Hepatocyte (in vitro differentiated cells): Measurements from ENCODE around the gene FIZ1. TPM values are rescaled to one million over a fixed set of nuclear protein-coding genes. Genes with fewer than 3 reads are reported as not detected.

ENCODE experiments used
- DNase-seq: peaks from one replicate; pipeline ENCODE4 v3.0.0-alpha.2; 2016; ENCODE audit warnings: low spot score
- H2AFZ ChIP-seq: fragments of 200-600 bp; sonication (generic); 2 replicates; pipeline ENCODE4 v1.6.0; 2016; ENCODE audit warnings: antibody characterized with exemption, mild to moderate bottlenecking
- H3K27ac ChIP-seq: fragments of 200-600 bp; sonication (generic); 2 replicates; pipeline ENCODE4 v1.5.1; 2016; ENCODE audit warnings: mild to moderate bottlenecking
- H3K27me3 ChIP-seq: fragments of 200-600 bp; sonication (generic); 2 replicates; pipeline ENCODE4 v1.6.1; 2016
- H3K36me3 ChIP-seq: fragments of 200-600 bp; sonication (generic); replicated peaks from 2 replicates; pipeline ENCODE4 v1.5.1; 2016; ENCODE audit warnings: low read depth; ENCODE audit not compliant: insufficient read depth
- H3K4me1 ChIP-seq: fragments of 200-600 bp; sonication (generic); 2 replicates; pipeline ENCODE4 v1.5.1; 2016; ENCODE audit warnings: mild to moderate bottlenecking, moderate library complexity; ENCODE audit not compliant: insufficient read depth
- H3K4me2 ChIP-seq: fragments of 200-600 bp; sonication (generic); 2 replicates; pipeline ENCODE4 v1.6.0; 2016
- H3K4me3 ChIP-seq: fragments of 200-600 bp; sonication (generic); 2 replicates; pipeline ENCODE4 v1.5.1; 2016; ENCODE audit warnings: mild to moderate bottlenecking
- H3K79me2 ChIP-seq: fragments of 200-600 bp; sonication (generic); 2 replicates; pipeline ENCODE4 v1.6.0; 2017; ENCODE audit warnings: mild to moderate bottlenecking
- H3K9me2 ChIP-seq: fragments of 200-600 bp; sonication (generic); replicated peaks from 2 replicates; pipeline ENCODE4 v1.6.0; 2017; ENCODE audit warnings: mild to moderate bottlenecking; ENCODE audit not compliant: insufficient read depth
- H3K9me3 ChIP-seq: fragments of 200-600 bp; sonication (generic); 2 replicates; pipeline ENCODE4 v1.5.1; 2016; ENCODE audit warnings: low read depth, mild to moderate bottlenecking
- H4K20me1 ChIP-seq: fragments of 200-600 bp; sonication (generic); 2 replicates; pipeline ENCODE4 v1.6.0; 2016; ENCODE audit warnings: mild to moderate bottlenecking; ENCODE audit not compliant: insufficient read depth, poor library complexity, severe bottlenecking
- CTCF ChIP-seq: fragments of 200-600 bp; sonication (generic); IDR thresholded peaks from 2 replicates; pipeline ENCODE4 v1.5.1; 2016; ENCODE audit warnings: antibody characterized with exemption, mild to moderate bottlenecking; ENCODE audit not compliant: poor library complexity
- EZH2 ChIP-seq: fragments of 200-600 bp; sonication (generic); IDR thresholded peaks from 2 replicates; pipeline ENCODE4 v1.6.1; 2016; ENCODE audit warnings: antibody characterized with exemption, mild to moderate bottlenecking, borderline replicate concordance
- EZH2phosphoT487 ChIP-seq: fragments of 200-600 bp; sonication (generic); IDR thresholded peaks from one replicate; pipeline ENCODE4 v1.6.1; 2018; ENCODE audit warnings: antibody characterized with exemption, mild to moderate bottlenecking, low read depth, moderate library complexity; ENCODE audit not compliant: unreplicated experiment, severe bottlenecking
- WGBS: methylation state at CpG from one replicate; pipeline ENCODE4 v1.1.6; 2016; ENCODE audit warnings: low lambda C conversion rate; ENCODE audit errors: missing lambda C conversion rate; 5-methylcytosine and 5-hydroxymethylcytosine counted together
- polyA plus RNA-seq: library from polyadenylated mRNA; unstranded; fragments of >200 nt; fragmentation: Nextera tagmentation; extraction: Ambion mirVana; gene quantifications from 2 replicates; pipeline ENCODE4 v1.2.1, GENCODE V29; 2016
- total RNA-seq: library from RNA; depleted of rRNA; stranded (reverse); fragments of >200 nt; gene quantifications from 2 replicates; pipeline ENCODE4 v1.2.3, GENCODE V29; 2014

FIZ1 gene
- total and polyA plus RNA-seq, 2 experiments from 2014 or later: 3.8 to 16.4 TPM

- H3K4me1 ChIP-seq: peaks cover 4% of the 10 kb centered on the region
- H3K27ac ChIP-seq: no peak overlapping the region
- no peaks in the 10 kb centered on the region for H3K9me2 ChIP-seq
- no peaks in the 10 kb centered on the region for H3K27me3 ChIP-seq
- H3K9me3 ChIP-seq: no peaks in the 10 kb centered on the region
- no peak overlapping the region for H3K4me2 ChIP-seq
- WGBS: 98% methylated on average over 44 of the region's 55 CpGs
- TF ChIP-seq CTCF (no peak), EZH2 (no peak), EZH2phosphoT487 (no peak)
- H3K79me2 ChIP-seq: peaks cover 14% of the 10 kb centered on the region
- H3K4me3 ChIP-seq: no peak overlapping the region
- H2AFZ ChIP-seq: no peak overlapping the region
- DNase-seq: no peak
- H4K20me1 ChIP-seq: peaks cover 5% of the 10 kb centered on the region
- H3K36me3 ChIP-seq: no peaks in the 10 kb centered on the region
These were observed 22.4 kb upstream of the FIZ1 start for GRCh38 chr19:55621673-55622231.

- H3K27me3 ChIP-seq: no peaks in the 10 kb centered on the region
- H3K9me3 ChIP-seq: no peaks in the 10 kb centered on the region
- H3K27ac ChIP-seq: no peak overlapping the region
- H3K9me2 ChIP-seq: no peaks in the 10 kb centered on the region
- TF ChIP-seq EZH2: no peak
- TF ChIP-seq CTCF: no peak
- TF ChIP-seq EZH2phosphoT487: no peak
- H3K79me2 ChIP-seq: peaks cover 14% of the 10 kb centered on the region
- 94% methylated on average over 9 of the region's 9 CpGs for WGBS
- H3K4me3 ChIP-seq: no peak overlapping the region
- no peak overlapping the region for H3K4me2 ChIP-seq
- H4K20me1 ChIP-seq: peaks cover 5% of the 10 kb centered on the region
- H2AFZ ChIP-seq: no peak overlapping the region
- H3K36me3 ChIP-seq: no peaks in the 10 kb centered on the region
- DNase-seq: no peak
- H3K4me1 ChIP-seq: peaks cover 4% of the 10 kb centered on the region
These were observed 21.9 kb upstream of the FIZ1 start for GRCh38 chr19:55621205-55621672.

- WGBS: 96% methylated on average over 12 of the region's 12 CpGs
- H2AFZ ChIP-seq: no peak overlapping the region
- H3K79me2 ChIP-seq: peaks cover 14% of the 10 kb centered on the region
- TF ChIP-seq EZH2phosphoT487: no peak
- H3K9me2 ChIP-seq: no peaks in the 10 kb centered on the region
- H3K4me1 ChIP-seq: peaks cover 4% of the 10 kb centered on the region
- no peak overlapping the region for H3K4me3 ChIP-seq
- H3K27ac ChIP-seq: no peak overlapping the region
- no peak for DNase-seq
- H3K27me3 ChIP-seq: no peaks in the 10 kb centered on the region
- H3K9me3 ChIP-seq: no peaks in the 10 kb centered on the region
- peaks cover 5% of the 10 kb centered on the region for H4K20me1 ChIP-seq
- H3K36me3 ChIP-seq: no peaks in the 10 kb centered on the region
- H3K4me2 ChIP-seq: no peak overlapping the region
These were observed 21.3 kb upstream of the FIZ1 start for GRCh38 chr19:55620410-55621204.

- Histone ChIP-seq H2AFZ (no peak overlapping the region), H3K27me3 (no peaks in the 10 kb centered on the region), H3K9me3 (no peaks in the 10 kb centered on the region), H3K27ac (peak overlapping the region; percentile 23), H3K79me2 (peaks cover 11% of the 10 kb centered on the region), H3K9me2 (no peaks in the 10 kb centered on the region), H3K36me3 (no peaks in the 10 kb centered on the region), H4K20me1 (peaks cover 5% of the 10 kb centered on the region), H3K4me1 (peaks cover 4% of the 10 kb centered on the region), H3K4me3 (no peak overlapping the region), H3K4me2 (no peak overlapping the region)
- DNase-seq: no peak
- WGBS: 83% methylated on average over 3 of the region's 3 CpGs
- TF ChIP-seq EZH2 (no peak), CTCF (no peak)
These were observed 20.0 kb upstream of the FIZ1 start for GRCh38 chr19:55619286-55619685.
